Fibroblast of villous mesenchyme (primary cell): ENCODE data around the gene GJA3. TPM values are rescaled to one million over a fixed set of nuclear protein-coding genes. Genes with fewer than 3 reads are reported as not detected.
A peak's percentile ranks its signal among the peaks of the same experiment; 100 is the strongest.

Experiments
- DNase-seq: peaks from one replicate; pipeline ENCODE4 v3.0.0-alpha.2; 2010; ENCODE audit warnings: low read depth
- H3K4me3 ChIP-seq: 2 replicates; pipeline ENCODE4 v1.5.1; 2011; ENCODE audit warnings: low read depth, mild to moderate bottlenecking, low read length
- CTCF ChIP-seq: IDR thresholded peaks from 2 replicates; pipeline ENCODE4 v1.5.1; 2012; ENCODE audit warnings: low read depth, mild to moderate bottlenecking, low read length; ENCODE audit not compliant: insufficient read depth
- total RNA-seq: library from RNA; depleted of rRNA; stranded (reverse); fragments of >200 nt; gene quantifications from 2 replicates; pipeline ENCODE4 v1.2.3, GENCODE V29; 2012

Gene GJA3
- total RNA-seq, 1 donor = 0.43 TPM

- H3K4me3 ChIP-seq = no peak overlapping the region
- DNase-seq = peak; percentile 86
- TF ChIP-seq CTCF = no peak
These were observed 29.8 kb upstream of the GJA3 start for GRCh38 chr13:20190481-20191310.

GRCh38 chr13:20190076-20190475 lies 29.2 kb upstream of the GJA3 start:
- no peak for TF ChIP-seq CTCF
- H3K4me3 ChIP-seq = no peak overlapping the region

GRCh38 chr13:20188667-20189553 lies 28.1 kb upstream of the GJA3 start:
- no peak overlapping the region for H3K4me3 ChIP-seq
- no peak for DNase-seq
- no peak for TF ChIP-seq CTCF

More at GRCh38 chr13:20190076-20190475, 29.2 kb upstream of the GJA3 start:
- DNase-seq = no peak

- no peak overlapping the region for H3K4me3 ChIP-seq
- no peak for DNase-seq
- no peak for TF ChIP-seq CTCF
These were observed 25.9 kb upstream of the GJA3 start for GRCh38 chr13:20186771-20187170.

GRCh38 chr13:20185366-20186056 lies 24.7 kb upstream of the GJA3 start:
- no peak overlapping the region for H3K4me3 ChIP-seq
- no peak for DNase-seq
- no peak for TF ChIP-seq CTCF

GRCh38 chr13:20182231-20182846 lies 21.5 kb upstream of the GJA3 start:
- no peak overlapping the region for H3K4me3 ChIP-seq
- peak; percentile 89 for TF ChIP-seq CTCF
- DNase-seq = peak; percentile 76
